Raji (cell line): ENCODE results near the gene AGPAT3.

Source experiments
- POLR2A ChIP-seq: IDR thresholded peaks from 2 replicates; pipeline ENCODE4 v1.6.1; 2011; ENCODE audit warnings: low read depth, low read length, control low read depth; ENCODE audit not compliant: insufficient read depth

AGPAT3 gene

DNA sequence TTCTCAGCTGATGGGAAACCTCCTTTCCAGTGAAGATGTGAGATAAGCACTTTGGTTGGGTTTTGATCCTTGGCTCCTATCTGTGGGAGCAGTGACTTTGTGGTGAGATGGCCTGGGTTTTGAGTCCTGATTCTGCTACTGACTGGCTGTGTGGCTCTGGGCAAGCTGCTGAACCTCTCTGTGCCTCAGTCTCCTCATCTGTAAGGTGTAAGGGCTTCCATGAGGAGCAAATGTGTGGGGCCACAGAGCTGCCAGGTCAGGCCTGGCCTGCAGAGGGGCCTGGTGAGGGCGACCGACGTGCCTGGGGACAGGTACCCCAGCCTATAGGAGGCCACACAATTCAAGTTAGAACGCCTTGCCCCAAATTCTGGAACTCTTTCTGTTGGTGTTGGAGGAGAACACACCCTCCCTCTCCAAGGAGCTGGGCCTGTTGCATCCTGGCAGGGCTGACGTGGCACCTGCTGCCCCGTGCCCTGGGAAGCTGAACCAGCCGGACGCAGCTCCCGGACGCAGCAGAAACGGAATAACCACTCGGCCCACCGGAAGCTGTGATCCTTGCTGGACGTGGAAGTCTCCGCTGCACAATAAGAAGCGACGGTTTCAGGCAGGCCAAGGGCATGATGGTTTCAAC lies 62.7 kb downstream of the AGPAT3 start:
- TF ChIP-seq POLR2A: no peak

DNA sequence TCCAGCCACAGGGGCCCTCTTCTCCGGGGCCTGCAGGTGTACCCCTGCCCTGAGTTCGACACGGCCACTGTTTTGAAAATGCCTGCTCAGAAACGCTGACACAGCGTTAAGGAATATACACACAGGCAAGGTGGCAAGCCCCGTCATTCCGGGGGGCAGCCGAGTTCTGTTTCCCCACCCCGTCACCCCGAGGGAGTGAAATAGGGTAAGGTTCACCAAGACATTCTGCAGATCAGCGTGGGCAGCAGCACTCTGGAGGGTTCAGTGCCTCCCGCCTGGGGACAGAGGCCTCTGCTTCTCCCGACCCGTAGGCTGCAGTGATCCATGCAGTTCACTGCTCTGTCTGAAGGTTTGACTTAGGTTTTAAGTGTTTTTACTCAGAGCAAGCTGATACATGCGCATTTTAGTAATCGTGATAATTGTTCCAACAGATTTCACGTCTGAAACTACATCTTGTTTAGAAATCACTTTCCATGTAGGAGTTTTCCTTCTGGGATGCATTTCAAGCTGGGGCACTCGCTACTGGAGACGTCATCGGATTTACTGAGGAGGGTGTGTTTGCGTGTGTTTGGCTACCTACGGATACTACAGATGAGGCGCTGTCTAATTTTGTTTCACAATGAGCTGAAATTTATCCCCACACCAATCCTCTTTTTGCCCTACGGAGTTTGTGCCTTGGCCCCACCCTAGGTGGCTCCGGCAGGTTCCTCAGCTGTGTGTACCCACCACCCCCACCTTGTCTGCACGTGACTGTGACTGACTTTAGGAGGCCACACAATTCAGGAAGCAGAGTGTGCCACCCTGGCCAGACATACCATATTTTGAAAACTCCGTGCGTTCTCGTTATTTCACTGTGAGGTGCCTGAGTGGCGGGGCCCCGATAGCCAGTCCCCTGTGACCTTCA lies 63.5 kb downstream of the AGPAT3 start:
- no peak for TF ChIP-seq POLR2A

DNA sequence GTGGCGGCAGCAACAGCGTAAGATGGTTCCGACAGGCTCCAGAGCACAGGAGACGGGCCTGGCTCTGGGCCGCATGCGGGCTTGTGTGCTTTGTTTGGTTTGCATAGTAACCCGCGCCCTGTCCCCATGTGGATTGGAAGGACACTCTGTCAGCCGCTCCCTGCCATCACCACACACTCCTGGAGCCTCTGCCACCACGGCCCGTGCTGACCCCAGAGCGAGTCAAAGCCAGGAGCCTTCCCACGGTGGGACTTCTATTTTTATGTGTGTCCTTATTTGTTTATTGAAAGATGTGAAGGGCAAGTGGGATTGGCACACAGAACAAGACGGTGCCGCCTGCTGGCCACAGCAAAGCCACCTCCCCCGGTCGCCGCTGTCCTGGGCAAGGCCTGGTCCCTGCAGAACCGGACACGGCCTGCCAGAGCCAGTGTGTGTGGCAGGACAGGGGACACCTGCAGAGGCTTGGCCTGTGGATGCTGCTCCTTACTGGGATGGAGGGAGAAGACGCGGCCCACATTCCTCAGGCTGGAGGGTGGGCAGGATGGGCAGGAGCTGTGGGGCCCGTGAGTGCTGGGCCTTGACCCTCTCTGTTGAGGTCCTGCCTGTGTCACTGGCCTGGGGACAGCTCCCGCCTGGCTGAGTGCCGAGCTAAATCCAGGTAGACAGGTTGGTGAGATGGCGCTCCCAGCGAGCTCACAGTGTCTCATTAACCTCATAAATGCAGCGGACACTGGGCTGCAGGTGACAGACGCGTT lies 64.4 kb downstream of the AGPAT3 start:
- no peak for TF ChIP-seq POLR2A

DNA sequence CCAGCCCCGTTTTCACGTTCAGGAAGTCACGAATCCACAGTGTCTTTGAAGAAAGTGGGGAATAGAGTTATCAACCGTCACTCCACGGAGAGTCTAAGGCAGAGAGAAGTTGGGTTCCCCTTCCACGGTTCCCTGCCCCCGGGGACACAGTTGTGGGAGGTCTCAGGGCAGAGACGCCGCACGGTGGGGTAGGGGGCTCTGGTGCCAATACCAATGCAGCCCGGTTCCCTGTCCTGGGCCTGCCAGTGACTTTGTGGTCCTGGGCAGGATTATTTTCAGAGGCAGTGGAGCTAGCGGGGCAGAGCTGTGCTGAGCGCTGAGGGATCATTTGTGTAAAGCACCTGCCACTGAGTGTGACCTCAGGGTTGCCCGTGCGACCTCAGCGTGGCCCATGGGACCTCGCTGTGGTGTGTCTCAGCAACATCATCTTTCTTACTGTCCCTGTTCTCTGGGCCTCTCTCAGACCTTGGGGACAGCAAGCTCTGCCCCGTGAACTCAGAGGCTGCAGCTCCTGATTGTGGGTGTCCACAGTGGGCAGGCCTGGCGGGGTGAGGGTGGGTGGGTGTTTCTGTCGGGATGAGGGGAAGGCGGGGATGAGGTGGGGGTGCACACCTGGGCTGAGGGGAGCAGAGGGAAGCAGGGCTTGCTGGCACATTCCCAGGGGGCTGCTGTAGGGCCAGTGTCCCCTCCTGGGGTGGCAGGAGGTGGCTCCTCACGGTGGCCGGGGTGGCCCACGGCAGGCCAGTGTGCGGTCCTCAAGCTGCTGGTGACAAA lies 65.2 kb downstream of the AGPAT3 start:
- no peak for TF ChIP-seq POLR2A

DNA sequence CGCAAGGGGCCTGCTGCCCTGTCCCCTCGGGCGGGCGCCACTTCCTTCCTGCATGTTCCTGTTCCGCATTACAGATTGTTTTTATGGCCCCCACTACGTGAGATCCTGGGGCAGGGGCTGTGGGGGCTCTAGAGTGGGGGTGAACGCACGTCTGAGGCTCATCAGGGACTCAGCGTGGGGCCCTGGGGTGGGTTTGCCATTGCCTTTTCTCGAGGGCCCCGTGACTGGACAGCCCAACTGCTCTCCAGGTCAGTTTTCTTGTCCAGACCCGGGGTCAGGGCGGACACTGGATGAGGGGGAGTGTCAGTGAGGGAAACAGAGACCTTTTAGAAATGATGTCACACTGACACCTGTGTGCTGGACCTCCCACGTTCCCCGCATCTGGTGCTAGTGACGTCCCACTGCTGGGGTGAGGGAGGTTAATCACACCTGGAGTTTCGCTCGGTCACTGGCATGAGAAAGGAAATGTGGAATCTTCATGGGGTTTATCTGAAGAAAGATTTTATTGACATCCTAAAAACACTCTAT lies 65.9 kb downstream of the AGPAT3 start:
- TF ChIP-seq POLR2A: no peak

DNA sequence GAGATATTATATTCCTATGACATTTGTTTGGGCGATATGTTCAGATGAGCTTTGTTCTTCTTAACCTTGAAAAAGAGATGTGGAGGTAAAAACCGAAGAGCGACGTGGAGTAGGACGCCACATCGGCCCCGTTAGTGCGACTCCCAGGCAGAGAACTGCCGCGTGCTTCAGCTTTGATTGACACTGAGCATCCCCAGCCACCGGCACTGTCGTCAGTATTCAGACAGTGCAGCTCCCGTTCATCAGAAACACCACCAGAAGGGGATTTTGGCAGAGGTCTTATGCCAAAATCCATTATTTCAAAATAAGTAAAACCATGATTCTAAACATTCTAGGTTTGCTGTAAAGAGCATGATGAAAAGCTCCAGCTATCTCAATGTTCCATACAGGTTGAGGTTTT lies 66.5 kb downstream of the AGPAT3 start:
- TF ChIP-seq POLR2A: no peak

DNA sequence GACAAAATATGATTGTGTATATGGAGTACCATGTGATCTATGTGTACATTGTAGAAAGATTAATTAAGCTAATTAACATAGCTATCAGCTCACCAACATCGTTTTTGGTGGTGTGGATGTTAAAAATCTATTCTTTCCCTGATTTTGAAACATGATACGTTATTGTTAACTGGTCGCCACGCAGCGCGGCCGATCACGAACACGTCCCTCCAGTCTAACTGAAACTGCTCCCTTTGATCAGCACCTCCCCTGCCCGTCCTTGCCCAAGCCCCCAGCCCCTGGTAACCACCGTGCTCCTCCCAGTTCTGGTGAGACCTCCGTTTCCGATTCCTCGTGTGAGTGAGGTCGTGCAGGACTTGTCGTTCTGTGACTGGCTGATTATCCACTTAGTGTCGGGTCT lies 67.0 kb downstream of the AGPAT3 start:
- no peak for TF ChIP-seq POLR2A

DNA sequence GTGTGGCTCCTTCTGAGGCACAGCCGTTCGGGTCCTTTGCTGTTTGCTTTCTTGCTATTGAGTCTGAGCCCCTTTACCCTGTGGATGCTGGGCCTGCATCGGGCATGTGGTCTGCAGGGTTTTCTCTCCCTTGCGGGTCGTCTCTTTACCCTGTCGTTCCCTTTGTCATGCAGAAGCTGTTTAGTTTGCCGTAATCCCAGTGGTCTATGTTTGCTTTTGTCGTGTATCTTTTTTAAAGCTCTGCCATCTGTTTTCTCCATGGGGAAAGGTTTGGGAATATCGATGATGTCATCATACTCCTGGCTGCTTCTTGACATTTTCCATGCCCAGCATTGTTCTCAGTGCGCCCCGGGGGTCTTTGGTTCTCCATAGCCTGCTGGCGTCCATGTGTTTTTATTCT lies 68.2 kb downstream of the AGPAT3 start:
- no peak for TF ChIP-seq POLR2A

DNA sequence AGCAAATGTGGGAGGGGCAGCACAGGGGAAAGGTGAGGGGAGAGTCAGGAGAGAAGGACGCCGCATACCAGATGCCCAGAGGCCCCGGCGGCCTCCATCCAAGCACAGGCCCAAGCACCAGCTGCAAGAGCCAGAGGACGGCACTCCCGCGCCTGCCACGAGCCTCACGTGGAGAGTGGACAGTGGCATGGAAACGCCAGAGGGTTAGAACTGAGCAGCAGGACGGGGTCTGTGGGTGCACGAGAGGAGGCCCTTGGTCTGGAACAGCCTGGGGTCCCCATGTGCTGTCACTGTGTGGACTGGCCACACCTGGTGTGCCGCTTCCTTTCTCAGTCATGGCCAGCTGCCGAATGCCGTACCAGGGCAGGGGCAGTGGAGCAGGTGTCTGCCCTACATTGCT lies 68.7 kb downstream of the AGPAT3 start:
- no peak for TF ChIP-seq POLR2A

DNA sequence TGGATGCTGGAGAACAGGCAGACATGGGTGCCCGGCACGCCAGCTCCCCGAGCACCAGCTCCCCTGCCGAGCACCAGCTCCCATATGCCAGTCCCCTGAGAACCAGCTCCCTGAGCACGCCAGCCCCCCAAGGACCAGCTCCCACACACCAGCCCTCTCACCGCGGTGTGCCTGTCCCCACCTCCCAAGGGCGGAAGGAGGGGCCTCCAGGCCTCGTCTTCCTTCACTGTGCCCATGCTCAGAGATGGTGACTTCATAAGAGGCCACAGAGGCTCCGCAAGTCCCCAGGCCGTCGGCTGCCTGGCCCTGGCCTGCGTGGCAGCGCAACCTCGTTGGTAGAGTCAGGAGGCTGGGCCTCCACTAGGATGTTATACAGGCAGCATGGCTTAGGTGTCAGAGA lies 69.1 kb downstream of the AGPAT3 start:
- no peak for TF ChIP-seq POLR2A

DNA sequence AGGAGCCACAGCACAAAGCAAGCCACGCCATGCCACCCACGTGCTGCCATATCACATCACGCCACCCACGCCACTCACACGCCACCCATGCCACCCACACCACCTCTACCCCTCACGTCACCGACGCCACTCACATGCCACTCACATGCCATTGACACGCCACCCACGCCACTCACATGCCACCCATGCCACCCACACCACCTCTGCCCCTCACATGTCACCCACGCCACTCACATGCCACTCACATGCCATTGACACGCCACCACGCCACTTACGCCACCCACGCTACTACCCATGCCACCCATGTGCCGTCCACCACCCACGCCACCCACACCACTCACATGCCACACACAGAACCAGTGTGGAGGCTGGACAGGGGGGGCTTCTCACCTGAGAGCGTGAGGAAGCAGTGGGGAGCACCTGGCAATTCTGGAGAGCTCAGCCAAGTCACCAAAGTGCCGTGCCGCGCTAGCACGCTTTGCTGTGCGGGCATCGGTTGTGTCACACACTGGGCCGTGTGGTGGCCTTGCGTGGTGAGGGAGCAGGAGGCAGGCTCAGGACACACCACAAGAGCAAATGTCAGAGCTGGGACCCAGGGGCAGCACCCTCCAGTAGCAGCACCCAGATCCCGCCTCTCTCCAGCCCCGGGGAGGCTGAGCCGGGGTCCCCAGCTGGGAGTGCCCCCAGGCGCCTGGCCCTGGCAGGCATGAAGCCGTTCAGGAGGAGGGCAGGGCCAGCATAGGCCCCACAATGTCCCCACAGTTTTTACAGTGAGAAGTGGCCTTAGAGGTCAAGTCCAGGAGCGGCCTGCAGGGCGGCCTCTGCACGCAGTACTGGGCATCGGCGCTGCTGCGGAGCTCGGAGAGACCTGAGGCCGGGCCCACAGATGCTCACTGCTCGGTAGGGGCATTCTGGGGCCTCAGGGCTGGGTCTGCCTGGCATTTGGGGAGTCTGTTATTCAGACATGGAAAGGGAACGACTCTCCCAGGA lies 70.0 kb downstream of the AGPAT3 start:
- no peak for TF ChIP-seq POLR2A

DNA sequence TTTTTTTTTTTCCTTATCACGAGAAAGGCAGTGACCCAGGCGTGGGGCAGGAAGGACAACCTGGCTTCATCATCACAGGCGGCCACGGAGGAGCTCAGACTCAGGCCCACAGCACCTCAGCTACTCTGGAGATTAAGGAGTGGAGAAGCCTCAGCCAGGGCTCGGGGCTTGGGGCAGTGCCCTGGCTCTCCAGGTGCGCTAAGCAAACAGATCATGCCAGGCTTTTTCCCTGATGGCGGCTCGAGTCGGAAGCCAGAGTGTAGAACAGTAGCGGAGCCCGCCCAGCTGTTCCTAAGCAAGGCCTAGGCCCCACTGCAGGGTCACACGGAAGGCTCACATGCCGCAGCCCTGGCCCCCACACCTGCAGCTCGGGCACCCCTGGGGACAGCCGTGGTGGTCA lies 70.7 kb downstream of the AGPAT3 start:
- TF ChIP-seq POLR2A: no peak

DNA sequence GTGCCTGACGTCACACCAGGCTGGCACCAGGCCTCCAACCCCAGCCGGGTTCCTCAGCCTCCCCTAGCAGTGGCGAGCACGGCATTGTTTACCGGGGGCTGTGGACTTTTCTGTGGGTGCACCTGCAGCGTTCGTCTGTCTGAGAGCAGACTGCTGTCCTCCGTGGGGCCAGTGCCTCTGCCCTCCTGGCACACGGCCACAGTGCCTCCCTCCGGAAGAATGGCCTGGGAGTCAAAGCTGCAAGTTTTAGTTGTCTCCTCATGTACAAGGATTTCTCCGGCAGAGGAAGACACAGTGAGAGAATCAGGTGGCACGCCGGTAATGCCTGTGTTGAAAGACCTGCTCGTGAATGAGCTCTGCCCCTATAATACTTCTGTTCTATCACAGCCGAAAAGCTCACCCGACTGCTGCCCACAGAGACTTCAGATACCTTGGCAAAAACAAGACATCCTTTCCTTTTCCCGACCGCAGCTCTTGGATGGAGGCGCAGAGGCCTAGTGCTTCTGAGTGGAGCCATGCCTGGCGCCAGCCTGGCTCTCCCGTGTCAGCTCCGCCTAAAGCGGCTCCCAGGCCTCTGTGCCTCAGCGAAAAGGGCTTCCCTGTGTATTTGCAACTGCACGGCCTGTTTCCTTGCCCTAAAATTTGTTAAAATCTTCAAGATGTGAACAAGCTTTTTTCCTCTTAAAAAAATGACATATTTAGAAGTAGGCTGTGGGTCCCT lies 71.4 kb downstream of the AGPAT3 start:
- TF ChIP-seq POLR2A: no peak
